Subcutaneous adipose tissue (tissue), 4 donors: ENCODE results near the gene NEUROG2. TPM values are rescaled to one million over a fixed set of nuclear protein-coding genes. Genes with fewer than 3 reads are reported as not detected.

Source experiments
- CTCF ChIP-seq: fragments of 450-650 bp; IDR thresholded peaks from one replicate; pipeline ENCODE4 v1.5.1; 2016; ENCODE audit warnings: low read depth, mild to moderate bottlenecking, control low read depth, antibody characterized with exemption, moderate library complexity
- total RNA-seq, 4 donors: library from RNA; depleted of rRNA; stranded (reverse); fragments of >200 nt; gene quantifications; one replicate each; pipeline ENCODE4 v1.1.0, GENCODE V29; 2016

Gene NEUROG2
- total RNA-seq: not detected

- no peak for TF ChIP-seq CTCF
These were observed at the start of gene NEUROG2 for GRCh38 chr4:112516066-112516470. TSS of gene NEUROG2 (minus strand) at chr4:112516180. CDS start at chr4:112515475, 705 bp downstream.

GRCh38 chr4:112564706-112565270 is 48.8 kb upstream of the NEUROG2 start:
- no peak for TF ChIP-seq CTCF

- TF ChIP-seq CTCF: no peak
These were observed 47.6 kb upstream of the NEUROG2 start for GRCh38 chr4:112563431-112564200.

GRCh38 chr4:112562254-112562879 is 46.4 kb upstream of the NEUROG2 start:
- TF ChIP-seq CTCF: no peak

- no peak for TF ChIP-seq CTCF
These were observed 44.1 kb upstream of the NEUROG2 start for GRCh38 chr4:112560084-112560483.

GRCh38 chr4:112559053-112559452 is 43.1 kb upstream of the NEUROG2 start:
- no peak for TF ChIP-seq CTCF

- TF ChIP-seq CTCF: no peak
These were observed 41.9 kb upstream of the NEUROG2 start for GRCh38 chr4:112557676-112558411.
